Stomach (tissue), 4 donors: ENCODE measurements around the gene VAT1.

Experiments used
- CTCF ChIP-seq, 7 experiments: fragments of 450-650 bp in 4 of 7; fragments of 200-600 bp in 3 of 7; sonication (generic) in 3 of 7; IDR thresholded peaks; one replicate each; pipeline ENCODE4 v1.5.1; 2016 to 2019; ENCODE audit warnings: antibody characterized with exemption in 7 of 7, control low read depth in 2 of 7, mild to moderate bottlenecking in 1 of 7
- POLR2A ChIP-seq, 4 donors: fragments of 450-650 bp; IDR thresholded peaks; one replicate each; pipeline ENCODE4 v1.6.1; 2016; ENCODE audit warnings: antibody characterized with exemption in 4 of 4, control low read depth in 2 of 4, mild to moderate bottlenecking in 1 of 4, moderate library complexity in 1 of 4
- POLR2AphosphoS5 ChIP-seq, 3 donors: sonication (generic); formaldehyde crosslinking; IDR thresholded peaks; one replicate each; pipeline ENCODE4 v1.6.1; 2016; ENCODE audit warnings: antibody characterized with exemption in 3 of 3

- no peak for TF ChIP-seq CTCF (IDR thresholded peaks at IDR 0.05)
- no peak for TF ChIP-seq POLR2A (IDR thresholded peaks at IDR 0.05)
- no peak for TF ChIP-seq POLR2AphosphoS5 (IDR thresholded peaks at IDR 0.05)
Observed at GRCh38 chr17:43042025-43042628, 19.9 kb upstream of the VAT1 start.
